BLaER1 treated with 17β-estradiol and CSF1 and Interleukin-3, amounts not matched to agents 10 nM and 100 nM (cell line): Measurements from ENCODE around the gene TMEM14A.
A peak's percentile ranks its signal among the peaks of the same experiment; 100 is the strongest.

Experiments
- H3K27ac ChIP-seq, 11 experiments: shearing (Covaris generic); formaldehyde crosslinking; 2 replicates each; pipeline ENCODE4 v1.8.1; 2022
- H3K27me3 ChIP-seq, 11 experiments: shearing (Covaris generic); formaldehyde crosslinking; 2 replicates each; pipeline ENCODE4 v1.8.1; 2022
- H3K36me3 ChIP-seq, 11 experiments: shearing (Covaris generic); formaldehyde crosslinking; 2 replicates each; pipeline ENCODE4 v1.8.1; 2022
- H3K4me1 ChIP-seq, 10 experiments: shearing (Covaris generic); formaldehyde crosslinking; 2 replicates each; pipeline ENCODE4 v1.8.1; 2022
- H3K4me2 ChIP-seq, 11 experiments: shearing (Covaris generic); formaldehyde crosslinking; 2 replicates each; pipeline ENCODE4 v1.8.1; 2022
- H3K4me3 ChIP-seq, 10 experiments: shearing (Covaris generic); formaldehyde crosslinking; 2 replicates each; pipeline ENCODE4 v1.8.1; 2022
- H3K9ac ChIP-seq, 11 experiments: shearing (Covaris generic); formaldehyde crosslinking; 2 replicates each; pipeline ENCODE4 v1.8.1; 2022
- H3K9me3 ChIP-seq, 11 experiments: shearing (Covaris generic); formaldehyde crosslinking; replicated peaks in 1 of 11; 2 replicates each; pipeline ENCODE4 v1.8.1; 2022
- H4K20me1 ChIP-seq, 11 experiments: shearing (Covaris generic); formaldehyde crosslinking; 2 replicates each; pipeline ENCODE4 v1.8.1; 2022
- Cebpa-rat ChIP-seq, 11 experiments: shearing (Covaris generic); IDR thresholded peaks; 2 replicates each; pipeline ENCODE4 v1.8.1; 2022

The TMEM14A gene

DNA sequence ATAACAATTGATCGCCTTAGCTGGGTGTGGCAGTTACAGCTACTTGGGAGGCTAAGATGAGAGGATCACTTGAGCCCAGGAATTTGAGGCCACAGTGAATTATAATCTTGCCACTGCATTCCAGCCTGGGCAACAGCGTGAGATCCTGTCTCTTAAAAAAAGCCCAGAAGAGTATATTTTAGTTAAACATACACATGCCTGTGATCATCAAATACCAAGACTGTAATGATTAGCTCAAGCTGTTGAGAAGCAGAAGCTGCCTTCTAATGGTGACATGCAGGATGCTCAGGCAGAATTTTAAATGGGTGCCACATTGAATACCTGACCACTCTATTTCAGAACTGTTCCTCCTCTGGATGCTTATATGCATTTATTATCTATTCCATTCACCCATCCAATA, 8.9 kb upstream of the TMEM14A start:
- Histone ChIP-seq H3K4me2 (no peak overlapping the region), H3K27me3 (no peaks in the 10 kb centered on the region), H3K4me1 (peaks cover 31 to 52% (median 41%) of the 10 kb centered on the region in 10 experiments), H3K9ac (no peak overlapping the region), H3K4me3 (no peak overlapping the region), H3K9me3 (peaks cover 0 to 13% (median 10%) of the 10 kb centered on the region in 11 experiments; a peak in 20 of 22 replicates), H3K27ac (no peak overlapping the region), H3K36me3 (peaks cover 0 to 12% (median 0%) of the 10 kb centered on the region in 11 experiments; a peak in 4 of 22 replicates), H4K20me1 (peaks cover 0 to 13% (median 0%) of the 10 kb centered on the region in 11 experiments; a peak in 7 of 22 replicates)
- no peak for TF ChIP-seq Cebpa-rat (IDR thresholded peaks at IDR 0.05)

- H4K20me1 ChIP-seq, result peaks cover 0 to 13% (median 0%) of the 10 kb centered on the region in 11 experiments; a peak in 7 of 22 replicates
- H3K36me3 ChIP-seq, result peaks cover 0 to 20% (median 0%) of the 10 kb centered on the region in 11 experiments; a peak in 4 of 22 replicates
- peak overlapping the region in 10 of 11 experiments; percentile 44 to 83 (median 76); a peak in 19 of 22 replicates for H3K27ac ChIP-seq
- H3K9me3 ChIP-seq, result no peaks in the 10 kb centered on the region; a peak in 2 of 22 replicates
- H3K27me3 ChIP-seq, result no peaks in the 10 kb centered on the region
- H3K9ac ChIP-seq, result peak overlapping the region; percentile 22 to 92 (median 85); a peak in 20 of 22 replicates
- no peak for TF ChIP-seq Cebpa-rat (IDR thresholded peaks at IDR 0.05)
- peaks cover 44 to 65% (median 54%) of the 10 kb centered on the region in 10 experiments for H3K4me1 ChIP-seq
- peak overlapping the region; percentile 67 to 92 (median 78) for H3K4me3 ChIP-seq
- peak overlapping the region; percentile 83 to 99 (median 95) for H3K4me2 ChIP-seq
Observed at GRCh38 chr6:52663120-52663935, 7.6 kb upstream of the TMEM14A start.

GRCh38 chr6:52663936-52664185, 7.1 kb upstream of the TMEM14A start:
- TF ChIP-seq Cebpa-rat (IDR thresholded peaks at IDR 0.05), result no peak
- H3K27ac ChIP-seq, result peak overlapping the region in 10 of 11 experiments; percentile 15 to 83 (median 76); a peak in 16 of 22 replicates
- H3K4me3 ChIP-seq, result peak overlapping the region; percentile 67 to 92 (median 78)
- H3K4me1 ChIP-seq, result peaks cover 48 to 68% (median 57%) of the 10 kb centered on the region in 10 experiments
- H3K27me3 ChIP-seq, result no peaks in the 10 kb centered on the region
- peak overlapping the region; percentile 83 to 99 (median 95) for H3K4me2 ChIP-seq
- peaks cover 0 to 13% (median 0%) of the 10 kb centered on the region in 11 experiments; a peak in 7 of 22 replicates for H4K20me1 ChIP-seq
- peaks cover 0 to 24% (median 0%) of the 10 kb centered on the region in 11 experiments; a peak in 4 of 22 replicates for H3K36me3 ChIP-seq
- H3K9me3 ChIP-seq, result no peaks in the 10 kb centered on the region
- peak overlapping the region; percentile 77 to 92 (median 85); a peak in 21 of 22 replicates for H3K9ac ChIP-seq

DNA sequence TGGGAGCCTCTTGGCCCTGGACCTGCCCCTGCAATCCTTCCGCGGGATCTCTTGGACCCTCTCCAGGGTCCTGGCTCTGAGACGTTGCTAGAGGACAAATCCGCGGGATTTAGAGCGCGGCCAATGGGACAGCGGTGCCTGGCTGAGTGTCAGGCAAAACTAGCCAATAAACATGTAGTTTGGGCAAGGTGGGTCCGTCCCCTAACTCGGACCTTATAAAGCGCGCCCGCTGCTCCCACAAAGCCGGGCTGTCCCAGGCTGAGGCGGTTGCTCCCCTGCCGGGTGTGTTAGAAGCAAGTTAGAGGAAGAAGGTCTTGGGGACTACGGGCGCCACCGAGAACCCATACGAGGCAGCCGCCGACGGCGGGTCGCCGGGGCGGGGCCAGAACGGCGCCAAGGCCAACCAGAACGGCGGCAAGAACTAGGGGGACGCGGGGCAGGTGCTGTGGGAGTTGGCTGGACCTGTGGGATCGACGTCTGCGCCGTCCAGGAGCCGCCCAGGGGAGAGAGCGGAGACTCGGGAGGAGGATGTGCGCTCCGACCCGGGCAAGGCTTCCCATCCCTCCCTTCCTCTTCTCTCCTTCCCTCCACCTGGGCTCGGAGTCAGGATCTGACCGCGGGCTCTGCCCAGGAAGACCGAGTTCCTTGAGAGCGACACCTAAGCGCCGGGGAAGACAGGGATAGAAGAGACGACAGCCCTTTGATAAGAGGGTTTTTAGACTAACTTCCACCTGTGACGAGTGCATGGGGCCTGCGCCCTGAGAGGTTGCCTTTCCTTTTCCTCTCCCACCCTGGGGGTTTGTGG, 6.5 kb upstream of the TMEM14A start:
- Histone ChIP-seq H3K36me3 (peaks cover 0 to 27% (median 0%) of the 10 kb centered on the region in 11 experiments; a peak in 4 of 22 replicates), H3K4me3 (peak overlapping the region; percentile 67 to 92 (median 78)), H4K20me1 (peaks cover 0 to 13% (median 0%) of the 10 kb centered on the region in 11 experiments; a peak in 7 of 22 replicates), H3K27ac (peak overlapping the region; percentile 39 to 83 (median 76); a peak in 21 of 22 replicates), H3K27me3 (peaks cover 0 to 4% (median 0%) of the 10 kb centered on the region in 11 experiments; a peak in 1 of 22 replicates), H3K4me2 (peak overlapping the region; percentile 83 to 99 (median 95)), H3K9me3 (no peaks in the 10 kb centered on the region), H3K9ac (peak overlapping the region; percentile 77 to 92 (median 85)), H3K4me1 (peaks cover 48 to 72% (median 57%) of the 10 kb centered on the region in 10 experiments)
- no peak for TF ChIP-seq Cebpa-rat (IDR thresholded peaks at IDR 0.05)

- H3K4me2 ChIP-seq, result peak overlapping the region; percentile 83 to 99 (median 95)
- H3K9me3 ChIP-seq, result no peaks in the 10 kb centered on the region
- peaks cover 0 to 29% (median 0%) of the 10 kb centered on the region in 11 experiments; a peak in 4 of 22 replicates for H3K36me3 ChIP-seq
- peaks cover 49 to 77% (median 59%) of the 10 kb centered on the region in 10 experiments for H3K4me1 ChIP-seq
- H3K4me3 ChIP-seq, result peak overlapping the region; percentile 67 to 92 (median 78)
- peaks cover 0 to 7% (median 0%) of the 10 kb centered on the region in 11 experiments; a peak in 1 of 22 replicates for H3K27me3 ChIP-seq
- TF ChIP-seq Cebpa-rat (IDR thresholded peaks at IDR 0.05), result no peak
- H3K27ac ChIP-seq, result peak overlapping the region; percentile 39 to 83 (median 76); a peak in 21 of 22 replicates
- H4K20me1 ChIP-seq, result peaks cover 0 to 13% (median 0%) of the 10 kb centered on the region in 11 experiments; a peak in 7 of 22 replicates
- H3K9ac ChIP-seq, result peak overlapping the region; percentile 77 to 92 (median 85)
Observed at GRCh38 chr6:52664991-52665686, 5.8 kb upstream of the TMEM14A start.

DNA sequence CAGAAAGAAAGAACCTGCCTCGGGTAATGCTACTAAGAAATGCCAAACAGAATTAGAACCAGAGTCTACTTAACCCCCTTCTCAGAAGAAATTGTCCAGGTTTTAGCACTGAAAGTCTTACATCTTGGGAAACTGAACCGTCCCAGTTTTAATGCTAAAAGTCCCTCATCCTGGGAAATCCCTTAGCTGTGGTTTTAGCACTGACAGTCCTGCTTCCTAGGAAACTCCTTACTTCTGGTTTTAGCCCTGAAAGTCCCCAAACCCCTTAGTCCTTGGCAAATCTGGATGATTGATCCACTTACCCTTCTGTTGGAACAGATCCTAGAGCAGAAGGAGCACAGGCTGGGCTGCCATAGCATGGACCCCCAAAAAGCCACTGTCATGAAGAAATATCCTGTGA, 4.8 kb upstream of the TMEM14A start:
- peak overlapping the region; percentile 67 to 92 (median 78); a peak in 19 of 20 replicates for H3K4me3 ChIP-seq
- H3K27me3 ChIP-seq, result peaks cover 0 to 7% (median 0%) of the 10 kb centered on the region in 11 experiments; a peak in 1 of 22 replicates
- peak overlapping the region; percentile 18 to 92 (median 84); a peak in 18 of 22 replicates for H3K9ac ChIP-seq
- TF ChIP-seq Cebpa-rat (IDR thresholded peaks at IDR 0.05), result no peak
- peaks cover 56 to 76% (median 62%) of the 10 kb centered on the region in 10 experiments for H3K4me1 ChIP-seq
- no peaks in the 10 kb centered on the region for H3K9me3 ChIP-seq
- H4K20me1 ChIP-seq, result peaks cover 0 to 13% (median 0%) of the 10 kb centered on the region in 11 experiments; a peak in 7 of 22 replicates
- H3K4me2 ChIP-seq, result peak overlapping the region; percentile 83 to 99 (median 95)
- H3K36me3 ChIP-seq, result peaks cover 0 to 29% (median 0%) of the 10 kb centered on the region in 11 experiments; a peak in 4 of 22 replicates
- H3K27ac ChIP-seq, result peak overlapping the region in 2 of 11 experiments; percentile 13 to 24; a peak in 2 of 22 replicates

GRCh38 chr6:52666523-52666922, 4.4 kb upstream of the TMEM14A start:
- peaks cover 0 to 11% (median 0%) of the 10 kb centered on the region in 11 experiments; a peak in 5 of 22 replicates for H3K27me3 ChIP-seq
- H3K4me3 ChIP-seq, result peak overlapping the region; percentile 67 to 92 (median 78); a peak in 19 of 20 replicates
- peak overlapping the region; percentile 83 to 99 (median 95) for H3K4me2 ChIP-seq
- peak overlapping the region in 2 of 11 experiments; percentile 13 to 24; a peak in 2 of 22 replicates for H3K27ac ChIP-seq
- peaks cover 0 to 13% (median 0%) of the 10 kb centered on the region in 11 experiments; a peak in 7 of 22 replicates for H4K20me1 ChIP-seq
- H3K36me3 ChIP-seq, result peaks cover 0 to 29% (median 0%) of the 10 kb centered on the region in 11 experiments; a peak in 4 of 22 replicates
- H3K4me1 ChIP-seq, result peaks cover 60 to 76% (median 63%) of the 10 kb centered on the region in 10 experiments
- no peak for TF ChIP-seq Cebpa-rat (IDR thresholded peaks at IDR 0.05)
- H3K9me3 ChIP-seq, result no peaks in the 10 kb centered on the region
- peak overlapping the region in 9 of 11 experiments; percentile 18 to 92 (median 85); a peak in 11 of 22 replicates for H3K9ac ChIP-seq
